ENCODE results near the gene CNTN4.

DNA sequence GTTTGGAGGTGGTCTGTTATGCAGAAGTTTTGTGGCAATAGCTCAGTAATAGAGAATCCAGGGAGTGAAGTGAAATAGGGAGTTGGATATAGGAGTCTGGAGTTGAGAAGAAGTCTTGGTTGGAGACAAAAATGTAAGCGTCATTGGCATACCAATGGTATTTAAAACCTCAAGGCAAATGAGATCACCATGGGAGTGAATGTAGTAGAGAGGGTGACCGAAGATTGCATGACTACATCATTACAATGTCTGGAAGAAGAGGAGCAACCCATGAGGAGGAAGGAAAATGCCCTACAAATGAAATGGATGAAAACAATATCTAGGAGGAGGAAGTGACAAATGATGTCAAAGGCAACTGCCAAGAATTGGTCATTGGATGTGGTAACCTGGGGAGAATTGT is 54.4 kb downstream of the CNTN4 start:
- TF ChIP-seq POLR2A (IDR thresholded peaks at IDR 0.05; ENCODE audit: low read depth) (no peak), EP300 (IDR thresholded peaks at IDR 0.05) (no peak)
